GM23248 (cell line): ENCODE data around the gene TMEM115.

ENCODE experiments used
- EZH2 ChIP-seq: fragments of 200-600 bp; sonication (generic); IDR thresholded peaks from 2 replicates; pipeline ENCODE4 v1.6.1; 2018; ENCODE audit warnings: antibody characterized with exemption, mild to moderate bottlenecking; ENCODE audit not compliant: insufficient read depth, poor library complexity, severe bottlenecking
- EZH2phosphoT487 ChIP-seq: fragments of 200-600 bp; sonication (generic); IDR thresholded peaks from 2 replicates; pipeline ENCODE4 v1.6.1; 2018; ENCODE audit warnings: antibody characterized with exemption, moderate library complexity, mild to moderate bottlenecking, low read depth; ENCODE audit not compliant: insufficient read depth

GRCh38 chr3:50382722-50383121 lies 23.4 kb upstream of the TMEM115 start:
- TF ChIP-seq EZH2 (no peak), EZH2phosphoT487 (no peak)
